Kidney epithelial cell (primary cell): ENCODE data around the gene RAVER1. TPM values are rescaled to one million over a fixed set of nuclear protein-coding genes. Genes with fewer than 3 reads are reported as not detected.
"Not testable (repeated sequence)": the region's sequence is repeated elsewhere in the genome, so short reads cannot be mapped to it uniquely, and the experiment has no call there.

Experiments used
- DNase-seq: peaks from one replicate; pipeline ENCODE4 v3.0.0-alpha.2; 2010; ENCODE audit warnings: low read depth
- H3K27me3 ChIP-seq: 2 replicates; pipeline ENCODE4 v1.6.0; 2011; ENCODE audit warnings: low read length; ENCODE audit not compliant: control insufficient read depth, insufficient read depth
- H3K36me3 ChIP-seq: 2 replicates; pipeline ENCODE4 v1.5.1; 2011; ENCODE audit warnings: low read length; ENCODE audit not compliant: control insufficient read depth, insufficient read depth
- H3K4me3 ChIP-seq: 2 replicates; pipeline ENCODE4 v1.5.1; 2011; ENCODE audit warnings: low read depth, mild to moderate bottlenecking, control low read depth, low read length
- CTCF ChIP-seq: IDR thresholded peaks from 2 replicates; pipeline ENCODE4 v1.5.1; 2011; ENCODE audit warnings: mild to moderate bottlenecking, moderate library complexity, low read length, control low read depth, inconsistent platforms; ENCODE audit not compliant: insufficient read depth, poor library complexity, severe bottlenecking
- total RNA-seq: library from RNA; depleted of rRNA; stranded (reverse); fragments of >200 nt; gene quantifications from 2 replicates; pipeline ENCODE4 v1.2.3, GENCODE V29; 2015

Gene RAVER1
- total RNA-seq = 32.9 and 45.6 TPM in 2 replicates

- H3K4me3 ChIP-seq = peak within 1 kb of the TSS; percentile 97
- DNase-seq = peak; percentile 81
- no peaks in the 10 kb centered on the region for H3K27me3 ChIP-seq
- peaks cover 2% of the 10 kb centered on the region for H3K36me3 ChIP-seq
- TF ChIP-seq CTCF = peak; percentile 0
Measured at GRCh38 chr19:10332965-10333757, at the start of gene RAVER1. RAVER1 (minus strand) TSS chr19:10333529; CDS start chr19:10333507, 22 bp downstream.

- not testable (repeated sequence) for H3K4me3 ChIP-seq, H3K27me3 ChIP-seq, H3K36me3 ChIP-seq, DNase-seq
Measured at GRCh38 chr19:10383223-10383499, 49.8 kb upstream of the RAVER1 start.

GRCh38 chr19:10380313-10381102 is 47.2 kb upstream of the RAVER1 start, which contains the start of gene TYK2:
TYK2 (minus strand) TSS chr19:10380572; CDS start chr19:10378406, 2,166 bp downstream.
- TF ChIP-seq CTCF = no peak
- peak; percentile 95 for DNase-seq
- Histone ChIP-seq H3K36me3 (no peaks in the 10 kb centered on the region), H3K4me3 (peak within 1 kb of the TSS; percentile 82), H3K27me3 (no peaks in the 10 kb centered on the region)

- no peak for DNase-seq
- Histone ChIP-seq H3K4me3 (peak overlapping the region; percentile 82), H3K27me3 (no peaks in the 10 kb centered on the region), H3K36me3 (no peaks in the 10 kb centered on the region)
- TF ChIP-seq CTCF = no peak
Measured at GRCh38 chr19:10379880-10380312, 46.6 kb upstream of the RAVER1 start.

- TF ChIP-seq CTCF = no peak
- no peak for DNase-seq
- Histone ChIP-seq H3K36me3 (no peaks in the 10 kb centered on the region), H3K27me3 (no peaks in the 10 kb centered on the region), H3K4me3 (no peak overlapping the region)
Measured at GRCh38 chr19:10378124-10378523, 44.8 kb upstream of the RAVER1 start.

- not testable (repeated sequence) for DNase-seq, H3K4me3 ChIP-seq, H3K36me3 ChIP-seq, H3K27me3 ChIP-seq
Measured at GRCh38 chr19:10377140-10377640, 43.9 kb upstream of the RAVER1 start.
